ENCODE measurements around the gene TCP11.

GRCh38 chr6:35164868-35165267 is 23.7 kb upstream of the TCP11 start:
- TF ChIP-seq CTCF (IDR thresholded peaks at IDR 0.05): no peak
- TF ChIP-seq POLR2A (IDR thresholded peaks at IDR 0.05): no peak
